NK-92 treated with Interleukin-12 subunit alpha and Interleukin-12 subunit beta, amount 100 ng/mL, for 24 hours (cell line): ENCODE measurements around the gene RBSN.
"Not testable (repeated sequence)": the region's sequence is repeated elsewhere in the genome, so short reads cannot be mapped to it uniquely, and the experiment has no call there.

Source experiments
- DNase-seq: peaks from one replicate; lab custom pipeline; 2025; lab: John Stamatoyannopoulos, UW

Gene RBSN

DNA sequence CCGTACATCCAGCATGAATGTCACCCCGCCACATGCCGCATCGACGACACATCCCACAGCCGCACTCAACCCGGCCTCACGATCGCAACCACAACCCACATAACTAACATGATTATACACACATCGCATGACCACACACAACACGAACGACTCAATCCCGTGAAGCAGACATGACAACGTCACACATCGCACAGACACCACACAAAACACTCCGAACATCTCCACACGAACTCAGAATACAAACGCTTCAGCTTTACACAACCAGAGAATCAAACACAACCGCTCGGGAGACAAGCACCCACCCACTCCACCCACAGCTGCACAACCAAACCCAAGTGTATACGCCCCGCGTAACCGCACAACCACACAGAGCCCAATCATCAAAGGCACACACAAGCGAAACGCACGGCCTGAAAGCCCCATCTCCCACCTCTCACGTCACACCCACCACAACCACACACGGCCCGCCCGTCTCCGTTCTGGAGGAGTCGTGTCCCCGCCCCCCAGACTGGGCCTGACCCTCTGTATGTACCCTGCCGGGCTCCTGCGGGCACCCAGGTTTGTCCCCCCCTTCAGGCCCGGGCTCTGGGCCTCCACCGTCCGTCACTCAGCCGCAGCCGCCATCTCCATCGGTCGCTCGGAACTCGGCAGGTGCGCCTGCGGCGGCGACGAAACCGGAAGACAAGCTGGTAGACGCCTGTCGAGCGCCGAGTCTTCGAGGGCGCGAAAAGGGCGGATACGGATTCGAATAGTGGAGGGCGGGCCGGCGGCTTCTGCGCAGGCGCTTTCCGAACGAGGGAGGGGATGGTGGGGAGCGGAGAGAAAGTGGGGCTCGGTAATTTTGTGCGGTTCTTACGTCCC is at the start of gene RBSN:
TSS of gene RBSN (minus strand) at position 646 of the 861 bp plus-strand sequence. CDS start 3,028 bp downstream, outside the sequence.
- DNase-seq, result peak; percentile 92

DNA sequence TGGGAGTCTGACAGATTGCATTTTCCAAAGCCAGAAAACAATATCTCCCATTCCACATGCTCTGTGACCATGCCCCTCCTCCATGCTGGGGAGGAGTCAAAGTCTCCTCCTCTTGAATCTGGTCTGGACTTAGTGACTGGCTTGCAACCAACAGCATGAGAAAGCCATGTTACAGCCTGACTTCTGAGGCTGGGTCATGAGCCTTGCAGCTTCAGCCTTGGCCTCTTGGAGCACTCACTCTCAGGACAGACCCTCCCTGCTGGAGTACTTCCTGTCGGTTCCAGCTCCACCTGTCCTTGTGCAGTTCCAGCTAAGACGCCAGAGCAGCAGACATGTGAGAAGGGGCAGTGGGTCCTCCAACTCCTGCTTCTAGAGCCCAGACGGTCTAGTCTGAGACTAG is 49.7 kb upstream of the RBSN start:
- no peak for DNase-seq

DNA sequence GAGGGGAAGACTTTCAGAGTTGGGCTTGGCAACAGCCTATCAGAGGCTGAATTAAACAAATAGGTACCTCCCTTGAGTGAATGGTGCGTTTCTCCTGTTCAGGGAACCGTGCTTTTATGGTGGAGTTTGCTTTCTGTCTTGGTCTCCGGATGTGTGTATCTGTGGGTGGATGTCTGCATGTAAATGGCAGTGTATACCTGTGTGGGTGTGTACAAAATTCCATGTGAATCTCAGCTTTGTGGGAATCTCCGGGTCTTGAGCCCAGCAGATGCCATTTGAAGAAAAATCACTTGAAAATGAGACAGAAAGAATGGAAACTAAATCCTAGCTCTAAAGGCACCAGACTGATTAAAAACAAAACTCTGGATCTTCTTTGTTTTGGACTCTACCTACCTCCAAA is 37.9 kb upstream of the RBSN start:
- not testable (repeated sequence) for DNase-seq

DNA sequence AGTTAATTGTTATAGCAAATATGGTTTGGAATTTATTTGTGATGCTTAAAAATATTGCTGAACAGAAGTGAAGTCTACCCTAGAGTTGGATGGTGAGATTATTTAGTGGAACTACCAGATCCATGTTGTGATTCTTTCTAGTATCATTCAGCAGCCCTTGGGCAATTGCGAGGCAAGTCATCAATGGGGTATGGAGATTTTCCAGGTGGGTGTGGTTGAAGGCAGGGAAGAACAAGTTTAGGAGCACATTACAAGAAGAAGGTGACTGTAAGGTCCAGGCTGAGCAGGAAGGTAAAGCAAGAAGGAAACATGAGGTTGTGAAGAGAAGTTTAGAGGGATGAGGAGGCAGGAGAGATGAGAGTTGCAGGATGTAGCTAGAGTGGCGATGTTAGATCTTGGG is 36.0 kb upstream of the RBSN start:
- DNase-seq, result not testable (repeated sequence)

DNA sequence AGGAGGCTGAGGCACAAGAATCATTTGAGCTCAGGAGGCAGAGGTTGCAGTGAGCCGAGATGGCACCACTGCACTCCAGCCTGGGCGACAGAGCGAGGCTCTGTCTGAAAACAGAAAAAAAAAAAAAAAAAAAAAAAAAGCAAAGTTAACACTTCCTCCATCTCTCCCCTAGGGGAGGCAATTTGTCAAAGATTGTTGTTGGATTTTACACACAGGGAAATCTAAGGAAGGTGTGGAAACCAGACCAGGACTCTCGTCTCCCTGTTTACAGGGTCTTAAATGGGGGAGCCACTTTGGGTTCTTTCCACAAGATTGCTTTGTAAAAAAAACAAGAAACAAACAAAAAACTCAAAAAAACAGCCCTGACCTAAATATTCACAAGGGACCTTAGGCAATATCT is 29.5 kb upstream of the RBSN start:
- not testable (repeated sequence) for DNase-seq

DNA sequence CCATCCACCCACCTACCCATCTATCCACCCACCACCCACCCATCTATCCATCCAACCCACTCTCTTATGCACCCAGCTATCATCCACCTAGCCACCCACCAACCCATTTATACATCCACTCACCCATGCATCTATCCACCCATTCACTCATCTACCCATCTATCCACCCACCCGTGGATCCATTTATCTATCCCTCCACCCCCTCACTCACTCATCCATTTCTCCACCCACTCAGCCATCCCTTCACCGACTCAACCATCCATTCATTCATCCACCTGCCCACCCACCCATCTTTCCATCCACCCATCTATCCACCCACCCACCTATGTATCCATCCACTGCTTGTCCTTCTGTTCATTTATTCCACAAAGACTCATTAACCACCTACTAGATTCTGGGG is 28.0 kb upstream of the RBSN start:
- DNase-seq, result not testable (repeated sequence)

DNA sequence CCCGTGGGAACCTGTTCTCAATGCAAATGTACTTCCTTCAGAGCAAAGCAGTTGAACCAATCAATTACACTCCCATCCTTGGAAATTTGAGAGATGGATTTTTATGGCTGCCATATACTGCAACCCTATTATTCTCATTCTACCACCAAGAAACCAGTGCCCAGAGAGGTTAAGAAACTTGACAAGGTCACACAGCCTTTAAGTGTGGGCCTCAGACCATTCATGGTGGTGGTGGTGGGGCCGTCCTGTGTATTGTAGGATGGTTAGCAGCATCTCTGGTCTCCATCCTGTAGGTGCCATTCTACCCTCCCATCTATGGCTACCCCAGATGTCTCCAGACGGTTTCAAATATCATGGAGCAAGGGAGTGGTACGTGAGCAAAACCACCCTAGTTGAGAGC is 23.4 kb upstream of the RBSN start:
- no peak for DNase-seq

DNA sequence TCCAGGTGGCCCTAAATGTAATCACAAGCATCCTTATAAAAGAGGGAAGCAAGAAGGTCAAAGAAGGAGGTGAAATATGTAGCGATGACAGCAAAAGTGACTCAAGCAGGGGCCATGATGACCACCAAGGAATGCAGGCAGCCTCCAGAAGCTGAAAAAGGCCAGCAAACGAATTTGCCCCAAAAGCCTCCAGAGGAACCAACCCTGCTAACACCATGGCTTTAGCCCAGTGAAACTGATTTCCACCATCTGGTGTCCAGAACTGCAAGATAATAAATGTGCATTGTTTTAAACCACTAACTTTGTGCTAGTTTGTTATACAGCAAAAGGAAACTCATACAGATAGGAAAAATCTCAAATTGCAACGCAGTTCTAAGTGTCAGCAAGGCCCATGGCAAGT is 23.0 kb upstream of the RBSN start:
- no peak for DNase-seq

DNA sequence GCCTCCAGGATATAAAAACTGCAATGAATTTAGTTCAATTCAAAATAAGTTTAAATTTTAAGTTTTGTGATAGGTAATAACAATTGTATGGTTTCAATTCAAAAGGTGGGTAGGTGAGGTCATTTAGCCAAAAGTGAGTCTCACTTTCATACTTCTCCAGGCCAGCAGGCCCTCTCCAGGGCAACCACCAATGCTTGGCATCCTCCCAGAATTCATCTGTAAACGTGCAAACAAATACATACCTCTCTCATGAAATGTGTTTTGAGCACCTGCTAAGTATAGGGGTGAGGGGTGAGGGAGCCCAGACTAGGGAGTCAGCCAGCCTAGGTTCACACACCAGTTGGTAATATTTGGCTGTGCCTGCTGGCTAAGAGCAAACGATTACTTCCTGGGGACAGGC is 22.0 kb upstream of the RBSN start:
- no peak for DNase-seq

DNA sequence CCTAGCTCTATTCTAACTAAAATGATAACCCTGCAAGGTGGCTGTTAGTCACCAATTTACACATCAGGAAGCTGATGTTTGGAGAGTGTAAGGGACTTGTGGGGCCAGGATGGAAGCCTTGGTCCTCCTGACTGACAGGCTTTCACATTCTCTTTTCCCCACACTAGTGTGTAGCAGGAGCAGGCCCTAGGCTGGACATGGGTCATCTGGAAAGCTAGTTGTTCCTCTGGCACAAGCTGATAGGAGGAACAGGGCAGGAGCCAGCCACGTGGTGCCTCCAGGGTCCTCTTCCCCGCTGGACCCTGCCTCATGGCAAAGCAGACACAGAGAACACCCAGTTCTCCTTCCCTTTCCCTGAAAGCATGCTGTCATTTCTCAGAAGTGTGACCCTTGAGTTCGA is 18.1 kb upstream of the RBSN start:
- no peak for DNase-seq

DNA sequence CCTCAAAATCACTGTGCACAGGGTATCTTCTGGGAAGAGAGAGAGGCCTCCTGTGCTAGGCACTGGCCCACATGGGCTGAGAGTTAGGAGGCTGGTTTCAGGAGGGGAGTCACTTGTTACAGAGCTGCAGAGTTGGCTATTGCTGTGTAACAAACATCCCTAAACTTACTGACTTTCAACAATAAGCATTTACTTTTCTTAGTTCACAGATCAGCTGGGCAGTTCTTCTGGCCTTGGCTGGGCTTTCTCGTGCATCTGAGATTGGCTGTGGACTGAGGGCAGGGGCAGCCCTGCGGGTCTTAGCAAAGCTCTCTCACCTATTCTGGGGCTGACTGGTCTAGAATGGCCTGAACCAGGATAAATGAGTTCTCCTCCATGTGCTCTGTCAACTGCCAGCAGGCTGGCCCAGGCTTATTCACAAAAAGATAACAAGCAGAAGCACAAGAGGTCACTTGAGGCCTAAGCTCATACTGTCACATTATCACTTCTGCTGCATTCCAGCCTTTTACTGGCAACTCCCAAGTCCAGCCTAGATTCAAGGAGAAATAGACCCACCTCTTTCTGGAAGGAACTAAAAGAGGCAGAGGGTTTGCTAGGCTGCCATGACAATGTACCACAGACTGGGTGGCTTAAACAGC is 17.2 kb upstream of the RBSN start:
- no peak for DNase-seq

DNA sequence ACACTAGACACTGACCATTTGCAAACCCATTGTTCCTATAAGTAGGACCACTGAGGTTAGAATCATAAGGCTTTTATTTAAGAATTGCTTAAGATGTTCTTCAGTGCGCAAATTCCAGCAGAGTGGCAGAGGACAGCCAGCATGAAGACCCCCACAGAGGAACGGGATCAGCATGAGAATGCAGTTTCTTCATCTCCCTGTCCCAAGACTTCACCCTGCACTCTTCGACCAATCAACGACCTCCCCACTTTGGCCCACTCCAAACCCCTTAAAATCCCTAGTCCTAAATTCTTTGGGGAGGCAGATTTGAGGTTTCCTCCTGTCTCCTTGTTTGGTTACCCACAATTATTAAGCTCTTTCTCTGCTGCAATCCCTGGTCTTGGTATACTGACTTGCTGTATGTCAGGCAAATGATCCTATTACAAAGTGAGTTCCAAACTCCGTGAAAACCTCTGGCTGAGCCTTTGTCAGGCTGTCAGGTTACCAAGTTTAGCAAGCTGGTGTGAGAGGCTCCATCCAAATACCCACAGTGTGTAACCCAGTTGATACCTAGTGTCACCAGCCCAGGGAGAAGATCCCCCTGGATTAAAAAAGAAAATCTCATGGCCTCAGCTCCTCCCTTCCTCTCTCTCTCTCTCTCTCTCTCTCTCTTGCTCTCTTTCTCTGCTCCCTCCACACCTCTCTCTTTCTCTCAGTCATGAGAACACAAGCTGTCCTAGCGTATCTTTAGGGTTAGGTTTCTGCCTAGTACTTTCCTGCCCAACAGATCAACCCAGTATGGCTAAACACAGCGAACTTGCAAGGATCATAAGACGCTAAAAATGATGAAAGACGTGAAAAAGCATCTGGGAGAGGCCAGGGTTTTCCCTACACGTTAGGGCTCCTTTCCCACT is 15.8 kb upstream of the RBSN start:
- no peak for DNase-seq

DNA sequence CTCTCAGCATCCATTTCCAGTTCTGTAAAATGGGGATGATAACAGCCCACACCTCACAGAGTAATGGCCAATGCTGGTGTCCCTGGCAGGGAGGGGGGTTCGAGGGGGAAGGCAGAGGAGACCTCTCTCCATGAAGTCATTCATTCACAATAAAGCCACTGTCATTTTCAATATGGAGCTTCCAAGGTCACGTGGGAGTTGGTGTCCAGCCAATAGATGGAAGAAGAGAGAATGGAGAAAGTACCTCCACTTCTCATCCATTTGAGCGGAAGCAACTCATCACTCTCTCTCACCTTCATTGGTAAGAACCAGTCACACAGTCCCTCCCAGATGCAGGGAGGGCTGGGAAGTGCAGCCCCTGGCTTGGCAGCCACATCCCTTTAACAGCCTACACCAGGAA is 14.9 kb upstream of the RBSN start:
- no peak for DNase-seq

DNA sequence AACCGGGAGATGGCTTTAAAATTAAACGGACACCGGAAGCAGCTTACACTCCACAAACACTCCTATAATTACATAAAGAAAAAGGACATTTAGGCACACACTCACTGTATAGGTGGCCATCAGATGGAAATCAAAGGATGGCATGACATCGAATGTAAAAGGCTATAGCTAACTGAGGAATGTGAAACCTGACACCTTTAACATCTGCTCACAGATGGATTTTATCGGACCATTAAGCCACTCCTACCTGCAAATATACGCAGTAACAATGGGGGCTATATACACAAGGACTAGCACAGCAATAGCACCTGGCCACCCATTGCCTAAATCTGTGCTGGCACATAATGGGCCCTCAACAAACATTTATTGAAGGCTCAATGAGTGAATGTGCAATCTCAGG is 14.5 kb upstream of the RBSN start:
- no peak for DNase-seq

DNA sequence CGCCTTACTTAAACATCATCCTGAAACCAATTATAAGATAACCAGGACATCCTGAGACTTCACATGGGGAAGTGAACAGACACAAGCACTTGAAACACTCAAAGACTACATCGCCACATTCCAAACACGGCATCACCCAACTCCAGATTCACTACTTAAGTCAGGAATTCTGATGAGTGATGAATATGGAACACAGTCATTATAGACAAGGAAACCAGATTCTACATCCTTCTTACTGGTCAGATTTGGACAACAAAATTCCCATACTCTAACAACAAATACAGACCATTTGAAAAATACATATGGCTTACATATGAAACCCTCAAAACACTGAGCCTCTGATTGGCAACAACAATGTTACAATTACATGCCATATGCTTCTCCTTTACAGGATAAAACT is 13.1 kb upstream of the RBSN start:
- no peak for DNase-seq

DNA sequence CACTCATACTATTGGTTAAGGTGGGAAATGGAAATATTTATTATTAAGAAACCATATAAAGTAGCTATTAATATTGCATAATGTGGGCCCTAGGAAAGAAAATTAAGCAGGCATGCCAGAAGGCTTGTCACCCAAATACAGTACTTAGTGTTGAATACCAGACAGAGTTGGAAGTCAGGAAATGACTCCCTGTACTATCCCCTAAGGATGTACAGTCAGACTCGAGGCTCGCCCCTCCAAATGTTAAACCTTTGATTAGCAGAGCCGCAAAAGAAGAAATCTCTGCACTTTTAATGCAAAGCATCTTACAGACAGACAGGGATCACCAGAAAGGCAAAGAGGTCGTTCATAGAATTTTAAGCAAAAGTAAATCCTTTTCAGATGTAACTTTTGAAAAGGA is 11.3 kb upstream of the RBSN start:
- DNase-seq, result no peak

DNA sequence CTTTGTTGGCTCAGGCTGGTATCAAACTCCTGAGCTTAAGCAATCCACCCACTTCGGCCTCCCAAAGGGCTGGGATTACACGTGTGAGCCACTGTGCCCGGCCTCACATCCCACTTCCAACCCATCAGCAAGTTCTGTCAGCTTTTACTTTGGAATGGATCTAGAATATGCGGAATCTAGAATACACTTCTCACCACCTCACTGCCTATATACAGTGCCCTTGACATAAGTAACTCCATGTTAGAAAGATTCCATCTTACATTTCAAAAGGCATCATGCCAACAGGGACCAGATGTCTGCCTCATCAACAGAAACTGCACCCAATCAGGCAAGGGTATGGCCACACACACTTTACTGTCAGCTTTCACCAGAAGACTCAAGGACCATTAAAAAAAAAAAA is 9.9 kb upstream of the RBSN start:
- DNase-seq, result no peak

DNA sequence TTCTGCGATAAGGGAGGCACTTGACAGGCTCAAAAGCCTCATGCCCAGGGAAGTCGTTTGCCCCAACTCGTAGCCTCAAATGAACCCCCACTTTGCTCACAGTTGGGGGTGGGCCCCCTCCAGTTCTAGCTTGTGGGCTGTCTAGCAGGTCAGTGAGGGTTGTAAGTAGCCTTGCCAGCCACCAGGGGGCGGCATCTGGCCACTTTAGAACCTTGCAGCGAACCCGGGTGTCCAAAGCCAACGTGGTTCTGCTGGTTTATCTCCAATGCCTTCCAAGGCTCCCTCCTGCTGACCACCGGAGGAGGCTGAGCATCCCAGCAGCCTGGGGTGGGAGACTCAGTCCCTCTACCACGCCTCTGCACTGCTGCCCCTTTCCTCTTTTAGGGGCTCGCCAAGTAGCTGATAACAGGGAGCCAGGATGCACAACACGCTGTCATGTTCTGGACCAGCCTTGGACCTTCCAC is 9.2 kb upstream of the RBSN start:
- peak; percentile 50 for DNase-seq

DNA sequence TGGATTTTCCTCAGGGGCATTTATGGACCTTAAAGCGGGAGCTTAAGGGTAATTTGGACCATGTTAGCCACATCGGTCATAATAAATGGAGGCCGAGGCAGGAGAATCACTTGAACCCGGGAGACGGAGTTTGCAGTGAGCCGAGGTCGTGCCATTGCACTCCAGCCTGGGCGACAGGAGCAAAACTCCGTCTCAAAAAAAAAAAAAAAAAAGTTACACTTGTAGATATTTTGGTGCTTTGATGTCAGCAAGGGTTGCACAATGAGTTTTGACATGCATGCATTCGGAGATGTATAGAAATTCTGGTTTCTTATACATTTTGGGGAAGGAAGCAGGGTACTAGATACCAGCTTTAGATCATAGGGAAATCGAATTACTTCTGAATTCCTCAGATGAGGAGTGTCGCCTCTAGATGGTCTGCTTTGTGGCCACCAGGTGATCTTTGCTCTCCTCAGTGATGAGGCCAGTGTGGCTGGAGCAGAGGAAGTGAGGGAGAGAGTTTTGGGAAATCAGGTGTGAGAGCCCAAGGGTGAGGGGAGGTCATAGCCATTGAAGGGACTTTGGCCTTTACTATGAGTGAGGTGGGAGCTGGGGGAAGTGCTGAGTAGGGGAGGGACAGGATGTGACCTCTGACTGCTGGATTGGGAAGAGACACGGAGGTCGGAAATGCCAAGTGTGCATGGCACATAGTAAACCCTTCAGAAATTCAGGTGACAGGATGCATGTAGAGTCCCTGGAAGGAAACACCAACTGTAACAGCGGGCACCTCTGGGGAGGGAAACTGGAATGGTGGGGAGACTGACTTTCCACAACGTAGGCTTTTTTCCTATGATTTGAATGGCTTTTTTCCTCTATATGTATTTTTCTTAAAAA is 8.4 kb upstream of the RBSN start:
- DNase-seq, result no peak

DNA sequence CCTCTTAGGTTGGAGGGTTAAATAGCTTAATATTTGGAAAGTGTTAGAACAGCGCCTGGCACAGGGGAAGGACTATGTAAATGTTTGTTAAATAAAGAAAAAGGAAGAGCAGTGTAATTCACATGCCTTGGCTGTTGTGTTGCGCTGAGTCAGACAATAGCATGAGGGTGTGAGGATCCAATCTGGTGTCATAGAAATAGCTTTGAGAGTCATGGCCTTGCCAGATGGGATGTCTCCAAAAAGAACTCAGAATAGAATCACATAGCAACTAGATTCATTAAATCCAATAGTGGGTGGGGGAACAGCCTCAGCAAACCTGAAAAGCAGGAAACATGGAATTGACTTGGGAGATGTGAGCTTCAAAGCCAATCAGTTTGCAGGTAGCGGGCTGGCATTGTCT is 3.9 kb upstream of the RBSN start:
- no peak for DNase-seq

DNA sequence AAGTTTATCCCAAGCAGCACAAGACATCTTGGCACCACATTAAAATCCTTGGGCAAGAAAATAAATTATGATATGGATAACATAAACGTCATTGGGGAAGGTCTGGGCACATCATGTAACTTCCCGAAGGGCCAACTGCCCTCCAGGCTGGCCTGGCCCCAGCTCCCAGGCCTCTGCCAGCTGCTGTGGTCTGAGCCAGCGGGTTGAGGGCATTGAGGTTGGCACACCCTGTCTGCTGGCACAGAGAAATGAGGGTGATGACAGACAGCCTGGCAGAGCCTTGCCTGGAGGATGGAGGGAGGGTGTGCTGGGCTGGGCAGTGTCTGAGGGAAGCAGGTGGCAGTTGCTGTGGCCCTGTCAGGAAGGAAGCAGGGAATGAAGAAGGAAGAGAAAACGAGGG is 3.3 kb upstream of the RBSN start:
- no peak for DNase-seq
